HG02973 (cell line): Measurements from ENCODE around the gene HMGN4.
"Not testable (repeated sequence)": the region's sequence is repeated elsewhere in the genome, so short reads cannot be mapped to it uniquely, and the experiment has no call there.

Experiments
- ATAC-seq: cut with Tn5 transposase; IDR thresholded peaks from one replicate; pipeline ENCODE4 v1.9.1; 2021; ENCODE audit warnings: moderate library complexity; ENCODE audit not compliant: unreplicated experiment

HMGN4 gene

GRCh38 chr6:26547363-26547762 is 9.2 kb downstream of the HMGN4 start:
- not testable (repeated sequence) for ATAC-seq

DNA sequence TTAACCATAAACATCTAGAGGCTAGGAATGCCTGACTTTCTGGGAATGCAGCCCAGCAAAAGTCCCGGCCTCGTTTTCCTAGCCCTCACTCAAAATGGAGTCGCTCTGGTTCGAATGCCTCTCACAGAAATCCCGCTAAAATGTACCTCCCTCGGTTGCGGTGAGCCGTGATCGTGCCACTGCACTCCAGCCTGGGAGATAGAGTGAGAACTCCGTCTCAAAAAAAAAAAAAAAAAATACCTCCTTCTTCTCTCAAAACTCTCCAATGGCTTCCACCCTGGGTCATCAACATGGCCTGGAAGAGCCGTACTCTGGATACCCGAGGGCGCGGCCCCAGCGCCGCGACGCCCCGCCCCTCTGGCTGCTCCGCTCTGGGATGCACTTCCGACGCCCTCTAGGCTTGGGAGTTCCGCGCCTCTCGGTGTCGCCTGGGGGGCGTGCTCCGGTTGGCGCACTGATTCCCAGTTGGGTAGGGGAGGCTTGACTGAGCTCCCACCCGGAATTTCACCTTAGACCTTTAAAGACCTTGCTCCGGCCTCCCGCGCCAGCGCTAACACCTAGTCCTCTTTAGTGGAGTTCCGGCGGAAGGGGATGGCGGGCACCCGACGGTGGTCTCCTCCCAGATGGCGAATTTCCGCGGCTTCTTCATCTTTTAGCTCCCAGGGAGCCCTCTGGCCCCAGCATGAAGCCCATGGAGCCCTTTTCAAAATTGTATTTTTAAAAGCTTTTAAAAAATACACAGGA is 12.3 kb downstream of the HMGN4 start:
- no peak for ATAC-seq

DNA sequence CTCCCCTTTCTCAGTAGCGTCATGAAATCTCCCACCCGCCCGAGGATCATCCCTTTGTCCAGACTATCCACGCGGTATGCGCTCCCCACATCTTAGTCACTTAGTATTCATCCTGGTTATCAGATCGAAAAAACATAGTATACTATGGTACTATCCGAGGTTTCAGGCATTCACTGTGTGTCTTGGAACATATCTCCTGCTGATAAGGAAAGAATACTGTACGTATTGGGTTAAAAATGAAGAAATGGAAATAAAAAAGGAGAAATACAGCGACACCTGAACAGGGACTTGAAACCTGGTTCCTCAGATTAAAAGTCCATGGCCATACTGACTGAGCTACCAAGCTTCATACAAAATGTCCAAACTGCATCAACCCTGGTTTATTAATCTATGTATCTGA is 14.0 kb downstream of the HMGN4 start:
- ATAC-seq = no peak

GRCh38 chr6:26552640-26553188 is 14.5 kb downstream of the HMGN4 start:
- no peak for ATAC-seq

GRCh38 chr6:26553264-26553634 is 15.1 kb downstream of the HMGN4 start:
- peak; percentile 41 for ATAC-seq

DNA sequence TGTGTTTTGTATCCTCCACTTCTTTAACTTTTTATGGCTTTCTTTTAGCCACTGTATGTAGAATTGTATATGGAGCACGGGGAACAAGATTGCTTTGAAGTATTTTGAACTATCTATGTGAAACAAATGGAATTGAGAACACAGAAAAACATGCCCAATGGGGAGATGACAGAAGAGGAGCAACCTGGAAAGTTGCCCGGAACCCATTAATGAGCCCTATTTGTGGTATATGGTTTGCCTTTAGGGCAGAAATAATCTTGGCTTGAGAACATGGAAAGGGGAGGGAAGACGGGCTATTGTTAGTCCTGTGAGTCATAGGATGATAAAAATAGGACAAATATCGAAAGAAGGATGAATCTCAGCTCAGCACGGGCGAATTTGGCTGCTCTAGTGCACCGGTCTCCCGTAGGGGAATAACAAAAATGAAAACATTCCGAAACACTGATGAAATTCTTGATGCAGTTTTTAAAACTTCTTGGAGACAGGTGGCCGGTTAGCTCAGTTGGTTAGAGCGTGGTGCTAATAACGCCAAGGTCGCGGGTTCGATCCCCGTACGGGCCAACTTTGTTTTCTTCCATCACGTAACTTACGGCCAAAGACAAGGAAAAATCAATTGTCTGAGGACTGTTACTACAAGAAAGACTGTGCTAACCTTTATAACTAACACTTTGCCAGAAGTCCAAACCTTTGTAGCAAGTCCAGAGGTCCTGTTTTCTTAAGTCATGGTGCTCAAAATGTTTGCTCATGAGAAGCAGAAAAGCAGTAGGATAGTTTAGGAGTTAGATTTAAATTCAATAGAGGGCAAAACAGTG is 15.7 kb downstream of the HMGN4 start:
- ATAC-seq = peak; percentile 30

DNA sequence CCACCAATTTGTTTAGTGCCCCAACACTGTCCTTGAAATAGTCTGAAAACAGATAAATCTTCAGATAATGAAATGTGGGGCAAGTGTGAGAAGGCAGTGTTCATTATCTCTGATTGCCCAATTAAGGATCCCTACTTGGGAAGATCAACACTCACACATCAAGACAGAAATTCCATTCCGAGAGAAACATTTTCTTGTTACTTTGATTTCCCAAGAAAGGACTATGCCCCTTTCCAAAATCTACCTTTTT is 16.2 kb downstream of the HMGN4 start:
- ATAC-seq = peak; percentile 8

DNA sequence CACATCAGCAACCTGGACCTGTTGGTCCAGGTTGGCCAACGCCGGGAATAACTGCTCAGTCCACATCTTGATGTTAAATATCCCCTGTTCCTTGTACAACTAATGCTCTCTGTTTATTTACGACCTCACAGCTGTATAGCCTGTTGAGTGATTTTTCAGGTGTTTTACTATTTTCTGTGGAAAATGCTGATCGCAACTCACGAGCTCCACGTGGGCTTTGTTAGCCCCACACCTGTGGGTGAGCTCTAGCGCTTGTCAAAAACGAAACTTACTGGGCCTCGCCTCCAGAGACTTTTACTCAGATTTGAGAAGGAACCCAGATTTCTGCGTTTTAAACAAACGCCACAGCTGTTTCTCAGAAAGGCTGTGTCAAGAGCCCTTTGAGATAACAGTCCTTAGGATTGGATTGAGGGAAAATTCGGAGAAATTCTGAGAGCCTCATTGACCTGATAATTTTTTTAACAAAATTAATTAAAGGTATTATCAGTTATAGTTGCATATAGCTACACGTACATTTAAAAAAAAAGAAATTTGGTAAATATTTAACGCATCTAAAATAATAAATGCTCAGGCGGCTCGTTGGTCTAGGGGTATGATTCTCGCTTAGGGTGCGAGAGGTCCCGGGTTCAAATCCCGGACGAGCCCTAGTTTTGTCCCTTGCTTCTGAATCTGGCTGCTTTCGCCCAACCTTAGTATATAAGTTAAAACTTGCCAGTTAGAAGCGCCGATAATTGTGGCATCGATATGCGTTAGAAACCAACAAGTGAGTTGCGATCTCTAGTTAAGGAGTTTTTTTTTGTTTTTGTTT is 16.7 kb downstream of the HMGN4 start:
- no peak for ATAC-seq

DNA sequence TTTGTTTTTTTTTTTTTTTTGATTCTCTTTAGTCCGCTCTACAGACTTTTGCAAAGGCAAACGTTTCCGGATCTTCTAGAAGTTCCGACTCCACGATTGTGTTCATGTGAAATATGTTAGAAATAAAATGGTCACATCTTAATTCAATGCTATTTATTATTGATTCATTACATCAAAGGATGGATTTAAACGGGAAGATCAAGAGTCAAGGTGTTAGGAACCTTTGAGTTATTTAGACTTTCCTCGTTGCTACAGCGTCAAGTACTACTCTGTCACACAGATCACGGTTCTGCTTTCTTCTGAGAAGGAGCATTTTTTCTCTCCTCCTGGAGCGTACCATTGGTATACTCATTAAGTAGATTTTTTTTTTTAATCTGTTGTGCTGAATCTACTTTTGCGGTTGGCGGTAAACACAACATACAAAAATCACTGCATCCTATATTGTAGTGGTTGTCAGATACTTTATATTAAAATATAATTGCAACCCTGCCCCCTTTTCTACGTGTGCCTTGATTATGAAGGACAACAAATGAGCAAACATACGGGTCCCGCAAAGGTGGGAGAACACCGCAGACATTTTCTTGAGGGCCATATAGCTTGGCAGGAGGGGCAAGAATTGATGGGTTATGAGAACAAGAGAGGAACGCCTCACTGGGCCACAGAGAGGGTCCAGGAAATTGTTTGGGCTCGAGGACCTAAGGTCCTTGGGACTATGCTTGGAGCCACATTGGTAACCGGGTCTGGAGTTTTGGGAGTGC is 17.5 kb downstream of the HMGN4 start:
- no peak for ATAC-seq

DNA sequence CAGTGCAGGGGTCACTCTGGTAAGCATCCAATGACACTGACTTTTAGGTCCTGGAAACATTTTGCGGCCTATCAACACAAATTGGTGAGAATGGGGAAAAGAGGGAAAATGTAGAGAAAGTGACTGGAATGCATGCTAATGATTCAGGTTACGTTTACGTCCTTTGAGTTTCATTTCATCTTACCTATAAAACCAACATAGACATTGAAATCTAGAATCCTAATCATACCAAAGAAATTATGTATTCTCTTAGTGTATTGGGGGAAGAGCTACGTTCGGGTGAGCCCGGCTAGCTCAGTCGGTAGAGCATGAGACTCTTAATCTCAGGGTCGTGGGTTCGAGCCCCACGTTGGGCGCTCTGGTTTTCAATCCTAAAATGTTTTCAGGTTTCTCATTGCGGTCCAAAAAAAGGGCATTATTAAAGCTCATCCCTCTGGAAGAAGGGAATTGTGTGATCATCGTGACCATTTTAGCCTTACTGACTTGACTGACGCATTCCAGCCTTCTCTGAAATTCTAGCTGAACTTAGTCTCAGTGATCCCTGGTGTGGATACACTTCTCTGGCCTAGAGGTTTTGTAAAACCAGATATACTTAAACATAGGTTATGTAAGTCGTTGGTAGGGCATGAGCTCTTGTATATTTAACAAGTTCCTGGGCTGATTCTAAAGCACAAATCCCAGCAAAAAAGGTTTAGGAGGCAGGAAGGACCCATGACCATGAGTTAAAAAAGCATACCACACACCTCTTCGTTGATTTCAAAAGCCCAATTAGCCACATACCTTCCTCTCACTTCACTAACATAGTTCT is 18.3 kb downstream of the HMGN4 start:
- no peak for ATAC-seq

GRCh38 chr6:26561533-26562466 is 23.6 kb downstream of the HMGN4 start:
- no peak for ATAC-seq

DNA sequence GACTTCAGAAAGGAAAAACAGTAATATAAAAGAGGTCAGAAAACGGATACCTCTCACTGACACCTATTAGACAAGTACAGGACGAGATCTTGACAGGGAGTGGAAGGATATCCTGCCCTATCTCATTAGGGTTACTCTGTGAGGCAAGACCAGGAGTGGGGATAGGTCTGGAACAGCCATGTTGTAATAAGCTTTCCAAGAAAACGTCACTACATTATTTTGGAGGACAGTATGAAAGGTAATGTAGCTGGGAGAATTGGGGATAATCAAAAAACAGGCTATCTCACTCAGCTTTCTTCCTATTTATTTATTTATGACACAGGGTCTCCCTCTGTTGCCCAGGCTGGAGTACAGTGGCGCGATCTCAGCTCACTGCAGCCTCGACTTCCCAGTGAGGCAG is 25.3 kb downstream of the HMGN4 start:
- ATAC-seq = no peak

DNA sequence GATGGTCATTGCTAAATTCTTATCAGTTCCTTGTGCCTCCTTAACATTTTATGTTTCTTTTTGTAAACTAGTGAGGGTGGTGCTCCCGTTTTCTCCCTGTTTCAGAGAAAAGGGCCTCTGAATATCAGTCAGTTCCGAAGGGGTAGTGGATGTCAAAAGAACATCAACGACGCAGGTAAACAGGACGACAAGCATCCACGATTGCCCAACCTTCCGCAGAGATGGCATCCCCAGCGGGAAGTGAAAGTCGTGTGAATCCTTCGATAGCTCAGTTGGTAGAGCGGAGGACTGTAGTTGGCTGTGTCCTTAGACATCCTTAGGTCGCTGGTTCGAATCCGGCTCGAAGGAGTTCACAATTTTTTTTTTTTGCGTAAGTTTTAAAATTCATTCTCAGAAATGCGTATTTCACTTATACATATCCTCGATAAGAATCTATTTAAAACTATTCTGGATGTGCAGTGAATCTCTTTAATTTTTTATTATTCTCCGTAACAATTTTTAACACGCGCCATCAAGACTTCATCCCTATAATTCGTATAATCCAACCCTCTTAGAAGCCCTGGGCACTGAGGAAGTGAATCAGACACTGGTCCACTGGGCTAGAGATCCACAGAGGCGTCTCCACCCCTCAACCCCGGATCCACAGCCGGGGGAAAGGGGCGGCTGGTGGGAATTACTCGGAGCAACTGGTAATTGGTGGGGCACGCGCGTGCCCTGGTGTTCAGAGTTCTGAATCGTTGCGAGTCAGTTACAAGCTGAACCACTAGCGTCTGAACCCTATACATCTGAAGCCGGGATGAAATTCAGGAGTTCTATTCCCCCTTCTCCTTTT is 30.7 kb downstream of the HMGN4 start:
- ATAC-seq = peak; percentile 52

DNA sequence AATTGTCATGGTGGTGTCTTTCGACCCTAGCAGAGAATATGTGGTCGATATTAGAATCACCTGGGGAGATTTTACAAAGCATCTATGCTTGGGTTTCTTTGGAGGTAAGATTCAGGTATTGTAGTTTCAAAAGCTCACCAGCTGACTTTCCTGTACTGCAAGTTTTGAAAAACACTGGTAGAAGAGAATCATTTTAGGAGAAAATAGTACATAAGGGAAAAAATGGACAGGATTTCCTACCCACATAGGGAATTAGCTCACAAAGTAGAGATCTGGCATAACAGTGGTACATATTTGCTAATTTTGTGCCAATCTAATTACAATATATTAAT is 31.2 kb downstream of the HMGN4 start:
- ATAC-seq = no peak

DNA sequence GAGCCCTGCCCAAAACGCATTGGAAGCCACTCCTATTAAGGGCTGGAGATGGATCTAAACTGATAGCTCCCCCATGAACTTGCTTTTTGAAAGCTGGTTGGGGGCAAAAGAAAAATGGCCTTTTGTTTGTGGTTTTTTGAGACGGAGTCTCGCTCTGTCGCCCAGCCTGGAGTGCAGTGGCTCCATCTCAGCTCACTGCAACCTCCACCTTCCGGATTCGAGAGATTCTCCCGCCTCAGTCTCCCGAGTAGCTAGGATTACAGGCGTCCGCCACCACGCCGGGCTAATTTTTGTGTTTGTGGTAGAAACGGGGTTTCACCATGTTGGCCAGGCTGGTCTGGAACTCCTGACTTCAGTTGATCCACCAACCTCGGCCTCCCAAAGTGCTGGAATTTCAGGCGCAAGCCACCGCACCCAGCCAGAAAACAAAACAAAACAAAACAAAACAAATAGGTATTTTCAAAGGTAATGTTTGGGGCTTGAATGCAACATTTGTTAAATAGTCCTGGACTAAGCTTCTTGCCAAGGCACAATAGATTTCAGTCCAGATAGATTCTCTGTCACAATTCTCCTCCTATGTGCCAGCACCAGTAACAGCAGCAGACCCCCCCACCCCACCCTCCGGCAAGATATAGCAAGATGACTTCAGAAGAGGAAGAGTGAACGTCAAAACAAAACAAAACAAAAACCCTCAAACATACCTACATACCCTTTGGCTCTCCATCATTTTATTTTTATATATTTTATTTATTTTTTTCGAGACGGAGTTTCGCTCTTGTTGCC is 32.1 kb downstream of the HMGN4 start:
- no peak for ATAC-seq

- no peak for ATAC-seq
Observed at GRCh38 chr6:26571592-26572296, 33.6 kb downstream of the HMGN4 start.

- ATAC-seq = no peak
Observed at GRCh38 chr6:26575494-26575939, 37.4 kb downstream of the HMGN4 start.
